Caco-2 (cell line): ENCODE measurements around the gene SOX6. TPM values are rescaled to one million over a fixed set of nuclear protein-coding genes. Genes with fewer than 3 reads are reported as not detected.

ENCODE experiments used
- BruUV-seq: library from RNA; stranded (reverse); fragments of 400-500 nt; replicated peaks from 2 replicates; lab custom pipeline; 2021; lab: Mats Ljungman, UMichigan
- CTCF ChIA-PET: fragments of 300-600 bp; sonication (Branson Sonifier 250); formaldehyde crosslinking; loops from one replicate; lab custom pipeline; 2022; ENCODE audit warnings: antibody characterized with exemption; lab: Charles Lee
- POLR2A ChIA-PET: fragments of 300-600 bp; sonication (Branson Sonifier 250); formaldehyde crosslinking; loops from one replicate; lab custom pipeline; 2022; ENCODE audit warnings: antibody characterized with exemption; lab: Charles Lee
- DNase-seq, 2 experiments: peaks; one replicate each; pipeline versions ENCODE4 v3.0.0 to v3.0.0-alpha.2; 2020 to 2022
- H3K27me3 ChIP-seq: replicated peaks from 2 replicates; pipeline ENCODE4 v1.6.0; 2011; ENCODE audit warnings: low read length; ENCODE audit not compliant: control insufficient read depth, insufficient read depth
- H3K36me3 ChIP-seq: 2 replicates; pipeline ENCODE4 v1.5.1; 2011; ENCODE audit warnings: low read length; ENCODE audit not compliant: control insufficient read depth, insufficient read depth
- H3K4me1 ChIP-seq: fragments of 250-450 bp; sonication (Bioruptor Pico); 2 replicates; pipeline ENCODE4 v1.5.1; 2020; ENCODE audit warnings: mild to moderate bottlenecking
- H3K4me3 ChIP-seq: 2 replicates; pipeline ENCODE4 v1.5.1; 2011; ENCODE audit warnings: low read depth, mild to moderate bottlenecking, control low read depth, low read length
- H3K9me3 ChIP-seq: fragments of 250-450 bp; sonication (Bioruptor Pico); 2 replicates; pipeline ENCODE4 v1.5.1; 2020; ENCODE audit warnings: mild to moderate bottlenecking, moderate library complexity
- H3K27ac Mint-ChIP-seq: one replicate; pipeline ENCODE4 v1.8.0; 2022; ENCODE audit warnings: mixed read lengths; ENCODE audit not compliant: unreplicated experiment
- H3K27me3 Mint-ChIP-seq: one replicate; pipeline ENCODE4 v1.8.0; 2022; ENCODE audit warnings: mixed read lengths; ENCODE audit not compliant: insufficient read depth, unreplicated experiment
- H3K36me3 Mint-ChIP-seq: one replicate; pipeline ENCODE4 v1.8.0; 2022; ENCODE audit warnings: mild to moderate bottlenecking, mixed read lengths; ENCODE audit not compliant: insufficient read depth, unreplicated experiment
- H3K4me1 Mint-ChIP-seq: one replicate; pipeline ENCODE4 v1.8.0; 2022; ENCODE audit warnings: low read depth, mixed read lengths; ENCODE audit not compliant: unreplicated experiment
- H3K4me3 Mint-ChIP-seq: one replicate; pipeline ENCODE4 v1.8.0; 2022; ENCODE audit warnings: mild to moderate bottlenecking, moderate library complexity, mixed read lengths; ENCODE audit not compliant: unreplicated experiment
- H3K9me3 Mint-ChIP-seq: one replicate; pipeline ENCODE4 v1.8.0; 2022; ENCODE audit warnings: mixed read lengths; ENCODE audit not compliant: unreplicated experiment
- CTCF ChIP-seq, 2 experiments: fragments of 200-600 bp in 1 of 2; IDR thresholded peaks; 1 replicate in 1 of 2; 2 replicates in 1 of 2; pipeline versions ENCODE4 v1.5.1 to v1.8.0; 2011 to 2022; ENCODE audit warnings: antibody characterized with exemption in 1 of 2, control low read depth in 1 of 2, inconsistent platforms in 1 of 2, low read depth in 1 of 2, low read length in 1 of 2, mild to moderate bottlenecking in 1 of 2, moderate library complexity in 1 of 2; ENCODE audit not compliant: insufficient read depth in 1 of 2, severe bottlenecking in 1 of 2, unreplicated experiment in 1 of 2
- intact Hi-C: fragments of 100-400 bp; cut with micrococcal nuclease; formaldehyde crosslinking; loops from one replicate; pipeline ENCODE4 v1.10.0; 2022; ENCODE audit not compliant: unreplicated experiment
- total RNA-seq: library from RNA; stranded (reverse); gene quantifications from 2 replicates; pipeline ENCODE4 v1.2.3, GENCODE V29; 2022

The SOX6 gene
- total RNA-seq, 1 experiment from 2014 or later, result 10.8 TPM

GRCh38 chr11:16089481-16089880 lies 266.9 kb downstream of the SOX6 start:
- Histone ChIP-seq H3K4me1 (no peaks in the 10 kb centered on the region), H3K9me3 (no peaks in the 10 kb centered on the region), H3K4me3 (no peak overlapping the region), H3K27me3 (no peaks in the 10 kb centered on the region), H3K36me3 (no peaks in the 10 kb centered on the region)
- Mint-ChIP-seq H3K36me3 (no peaks in the 10 kb centered on the region), H3K4me3 (no peak overlapping the region), H3K9me3 (no peaks in the 10 kb centered on the region), H3K27me3 (no peaks in the 10 kb centered on the region), H3K27ac (no peak overlapping the region), H3K4me1 (peaks cover 10% of the 10 kb centered on the region)
- CTCF ChIA-PET, result no interaction called here
- POLR2A ChIA-PET, result no interaction called here
- intact Hi-C loops, result no loop called here
- DNase-seq, result no peak
- no TSS peak for BruUV-seq
- no peak for TF ChIP-seq CTCF (IDR thresholded peaks at IDR 0.05; ENCODE audit: insufficient read depth in 1 of 2, low read depth in 1 of 2, low read length in 1 of 2, severe bottlenecking in 1 of 2, unreplicated experiment in 1 of 2)

GRCh38 chr11:16088774-16089173 lies 267.6 kb downstream of the SOX6 start:
- no peak for DNase-seq
- Histone ChIP-seq H3K4me1 (no peaks in the 10 kb centered on the region), H3K4me3 (no peak overlapping the region), H3K27me3 (no peaks in the 10 kb centered on the region), H3K36me3 (no peaks in the 10 kb centered on the region), H3K9me3 (no peaks in the 10 kb centered on the region)
- intact Hi-C loops, result no loop called here
- BruUV-seq, result no TSS peak
- Mint-ChIP-seq H3K27me3 (no peaks in the 10 kb centered on the region), H3K4me1 (peaks cover 3% of the 10 kb centered on the region), H3K36me3 (no peaks in the 10 kb centered on the region), H3K27ac (no peak overlapping the region), H3K4me3 (no peak overlapping the region), H3K9me3 (no peaks in the 10 kb centered on the region)
- no peak for TF ChIP-seq CTCF (IDR thresholded peaks at IDR 0.05; ENCODE audit: insufficient read depth in 1 of 2, low read depth in 1 of 2, low read length in 1 of 2, severe bottlenecking in 1 of 2, unreplicated experiment in 1 of 2)
- CTCF ChIA-PET, result no interaction called here
- POLR2A ChIA-PET, result no interaction called here

GRCh38 chr11:16087886-16088285 lies 268.5 kb downstream of the SOX6 start:
- POLR2A ChIA-PET, result no interaction called here
- intact Hi-C loops, result no loop called here
- DNase-seq, result no peak
- BruUV-seq, result no TSS peak
- Histone ChIP-seq H3K4me3 (no peak overlapping the region), H3K4me1 (no peaks in the 10 kb centered on the region), H3K27me3 (no peaks in the 10 kb centered on the region), H3K9me3 (no peaks in the 10 kb centered on the region), H3K36me3 (no peaks in the 10 kb centered on the region)
- Mint-ChIP-seq H3K9me3 (no peaks in the 10 kb centered on the region), H3K27me3 (no peaks in the 10 kb centered on the region), H3K27ac (no peak overlapping the region), H3K4me3 (no peak overlapping the region), H3K4me1 (peaks cover 2% of the 10 kb centered on the region), H3K36me3 (no peaks in the 10 kb centered on the region)
- no peak for TF ChIP-seq CTCF (IDR thresholded peaks at IDR 0.05; ENCODE audit: insufficient read depth in 1 of 2, low read depth in 1 of 2, low read length in 1 of 2, severe bottlenecking in 1 of 2, unreplicated experiment in 1 of 2)
- CTCF ChIA-PET, result no interaction called here
